Anterior cingulate cortex (tissue), 58 donors: Measurements from ENCODE around the gene PRR5.
"Not testable (repeated sequence)": the region's sequence is repeated elsewhere in the genome, so short reads cannot be mapped to it uniquely, and the experiment has no call there.

ENCODE experiments used
- DNase-seq, 58 donors: peaks; one replicate each; lab custom pipeline; 2025; lab: John Stamatoyannopoulos, UW

Gene PRR5

DNA sequence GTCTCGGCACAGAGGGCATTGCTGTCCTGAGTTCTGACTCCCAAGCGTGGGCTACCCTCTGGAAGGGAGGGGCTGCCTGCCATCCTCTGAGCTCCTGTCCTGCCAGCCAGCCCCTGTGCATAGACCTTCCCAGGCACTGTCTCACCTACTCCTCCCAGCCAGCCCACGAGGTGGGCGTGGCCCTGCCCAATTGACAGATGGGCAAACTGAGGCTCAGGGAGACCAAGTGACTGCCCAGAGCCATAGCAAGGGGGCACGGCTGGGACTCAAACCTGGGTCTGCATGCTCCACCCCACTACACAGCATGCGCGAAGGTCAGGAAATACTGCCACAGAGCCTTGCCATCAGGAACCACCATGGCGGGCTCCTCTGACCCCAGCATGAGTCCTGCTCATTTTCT is 29.4 kb upstream of the PRR5 start:
- DNase-seq, result no peak

DNA sequence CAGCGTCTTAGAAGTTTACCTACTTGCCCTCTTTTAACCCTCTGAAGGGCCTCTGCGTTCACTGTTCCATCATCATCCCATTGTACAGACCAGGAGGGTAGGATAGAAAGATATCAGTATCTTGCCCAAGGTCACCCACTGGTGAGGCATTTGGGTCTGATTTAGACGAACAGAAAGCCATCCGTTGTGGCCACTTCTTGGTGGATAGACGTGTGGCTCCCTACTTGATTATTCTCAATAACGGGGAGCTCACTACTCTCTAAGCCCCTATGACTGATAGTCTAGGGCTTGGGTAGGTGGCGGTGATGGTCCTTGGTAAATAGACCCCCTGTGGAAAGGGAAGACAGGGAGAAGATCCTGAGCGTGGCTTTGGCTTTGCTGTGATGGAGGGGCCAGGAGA is 28.6 kb upstream of the PRR5 start:
- no peak for DNase-seq

DNA sequence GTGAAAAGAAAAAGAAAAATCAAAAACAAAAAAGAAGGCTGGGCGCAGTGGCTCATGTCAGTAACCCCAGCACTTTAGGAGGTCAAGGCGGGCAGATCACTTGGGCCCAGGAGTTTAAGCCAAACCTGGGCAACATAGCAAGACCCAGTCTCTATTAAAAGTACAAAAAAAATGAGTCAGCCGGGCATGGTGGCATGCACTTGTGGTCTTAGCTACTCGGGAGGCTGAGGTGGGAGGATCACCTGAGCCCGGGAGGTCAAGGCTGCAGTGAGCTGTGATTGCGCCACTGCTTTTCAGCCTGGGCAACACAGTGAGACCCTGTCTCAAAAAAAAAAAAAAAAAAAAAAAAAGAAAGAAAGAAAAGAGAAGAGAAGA is 26.0 kb upstream of the PRR5 start:
- not testable (repeated sequence) for DNase-seq

DNA sequence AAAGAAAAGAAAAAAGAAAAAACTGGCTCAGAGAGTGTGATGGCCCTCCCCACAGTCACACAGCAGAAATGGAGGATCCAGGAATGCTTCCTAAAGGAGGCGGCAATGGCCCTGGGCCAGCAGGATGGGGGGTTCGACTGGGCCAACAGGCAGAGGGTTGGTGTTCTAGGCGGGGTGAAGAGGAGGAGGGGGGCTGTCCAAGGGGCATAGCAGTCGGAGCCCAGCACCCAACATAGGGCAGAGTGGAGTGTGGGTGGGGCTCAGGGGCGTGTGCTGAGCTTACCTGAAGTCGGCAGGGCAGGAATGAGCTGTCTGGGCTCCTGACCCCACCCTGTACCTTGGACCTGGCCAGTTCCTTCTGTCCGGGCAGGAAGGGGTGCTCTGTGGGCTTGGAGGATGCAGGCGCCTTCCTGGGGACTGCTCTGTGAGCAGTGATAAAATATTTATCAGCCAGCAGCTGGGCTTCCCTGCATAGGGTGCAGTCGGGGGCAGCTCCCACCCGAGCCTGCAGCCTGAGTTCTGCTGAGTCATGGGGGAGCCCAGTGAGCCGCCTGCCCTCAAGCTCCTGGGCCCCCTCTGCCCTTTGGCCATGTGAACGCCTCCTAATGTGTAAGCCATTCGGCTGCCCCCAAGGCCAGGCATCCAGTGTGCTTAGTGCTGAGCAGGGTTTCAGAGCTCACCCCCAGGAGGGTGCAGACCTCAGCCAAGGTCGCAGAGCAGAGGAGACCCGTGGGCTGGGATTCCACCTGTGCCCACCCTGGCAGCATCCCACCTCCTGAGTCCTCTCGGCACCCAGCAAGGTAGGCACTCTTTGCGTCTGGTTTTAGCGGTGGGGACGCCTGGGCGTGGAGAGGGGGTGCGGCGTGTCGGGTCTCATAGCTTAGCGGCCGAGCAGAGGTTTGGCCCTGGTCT is 25.3 kb upstream of the PRR5 start:
- DNase-seq, result no peak

DNA sequence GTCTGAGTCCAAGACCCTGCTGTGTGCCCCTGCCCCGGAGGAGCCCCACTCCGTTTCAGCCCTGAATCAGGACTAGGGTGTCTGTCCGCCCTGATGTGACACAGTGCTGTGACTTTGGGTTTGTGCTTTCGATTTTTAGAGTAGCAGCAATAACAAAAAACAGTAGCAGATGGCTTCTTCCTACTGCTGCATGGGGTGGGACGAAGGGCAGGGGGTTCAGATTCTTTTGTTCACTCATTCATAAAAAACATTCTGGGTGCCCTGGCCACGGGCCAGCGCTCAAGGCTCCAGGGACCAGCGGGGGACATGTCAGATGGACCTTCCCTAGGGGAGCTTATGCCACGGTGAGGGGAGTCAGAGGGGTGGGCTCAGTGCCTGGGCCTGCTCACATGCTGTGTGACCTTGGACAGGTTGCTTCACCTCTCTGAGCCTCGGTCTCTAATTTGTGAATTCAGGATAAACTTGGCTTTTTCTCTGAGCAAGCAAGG is 24.6 kb upstream of the PRR5 start:
- no peak for DNase-seq

DNA sequence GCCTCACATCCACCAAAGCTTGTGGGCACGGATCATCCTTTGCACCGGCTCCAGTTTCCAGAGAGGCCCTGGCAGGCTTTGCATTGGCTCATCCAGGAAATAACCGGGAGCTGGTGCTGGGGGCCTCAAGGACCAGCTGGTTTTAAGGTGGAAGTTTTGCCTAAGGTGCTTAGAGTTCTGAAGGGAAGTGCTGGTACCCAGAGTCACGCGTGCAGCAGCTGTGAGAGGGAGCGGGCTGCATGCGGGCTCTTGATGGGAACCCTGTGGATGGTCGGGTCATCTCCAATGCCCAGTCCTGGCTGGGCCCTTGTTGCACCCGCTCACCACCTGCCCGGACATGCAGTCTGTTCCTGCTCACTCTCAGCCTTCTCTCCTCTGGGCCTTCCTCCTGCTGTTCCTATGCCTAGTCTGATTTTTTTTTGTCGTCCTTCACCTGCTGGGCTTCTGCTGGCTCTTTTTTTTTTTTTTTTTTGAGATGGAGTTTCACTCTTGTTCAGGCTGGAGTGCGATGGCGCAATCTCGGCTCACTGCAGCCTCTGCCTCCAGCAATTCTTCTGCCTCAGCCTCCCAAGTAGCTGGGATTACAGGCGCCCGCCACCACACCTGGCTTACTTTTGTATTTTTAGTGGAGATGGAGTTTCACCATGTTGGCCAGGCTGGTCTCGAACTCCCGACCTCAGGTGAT is 24.0 kb upstream of the PRR5 start:
- no peak for DNase-seq

DNA sequence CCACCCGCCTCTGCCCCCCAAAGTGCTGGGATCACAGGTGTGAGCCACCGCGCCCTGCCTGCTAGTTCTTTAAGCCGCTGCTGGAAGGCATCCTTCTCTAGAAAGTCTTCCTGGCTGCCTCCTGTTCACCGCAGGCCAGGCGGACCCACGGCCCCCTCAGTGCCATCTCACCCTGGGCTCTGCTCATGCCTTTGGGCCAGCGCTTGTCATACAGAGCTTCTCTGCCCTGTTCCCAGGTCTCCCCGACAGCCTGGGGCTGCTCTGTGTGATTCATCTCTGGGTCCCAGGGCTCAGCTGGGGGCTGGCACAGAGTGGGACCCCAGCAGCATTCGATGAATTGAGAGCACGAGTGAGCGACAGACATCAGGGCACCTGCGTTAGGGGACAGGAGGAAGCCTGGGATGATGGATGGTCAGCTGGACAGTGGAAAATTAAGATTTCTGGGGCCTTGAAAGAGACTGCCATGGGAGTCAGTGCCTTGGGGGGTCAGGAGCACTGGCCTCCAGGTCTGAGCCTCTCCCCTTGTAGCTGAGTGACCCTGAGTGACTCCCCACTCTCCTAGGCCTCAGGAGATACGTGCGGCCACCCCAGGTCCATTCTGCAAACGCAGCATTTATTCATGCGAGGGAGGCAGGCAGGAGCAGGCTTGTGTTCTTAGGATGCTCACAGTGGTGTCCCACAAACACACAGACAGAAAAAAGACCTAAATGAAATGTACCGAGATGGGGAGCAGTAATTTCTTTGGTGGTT is 23.3 kb upstream of the PRR5 start:
- no peak for DNase-seq

DNA sequence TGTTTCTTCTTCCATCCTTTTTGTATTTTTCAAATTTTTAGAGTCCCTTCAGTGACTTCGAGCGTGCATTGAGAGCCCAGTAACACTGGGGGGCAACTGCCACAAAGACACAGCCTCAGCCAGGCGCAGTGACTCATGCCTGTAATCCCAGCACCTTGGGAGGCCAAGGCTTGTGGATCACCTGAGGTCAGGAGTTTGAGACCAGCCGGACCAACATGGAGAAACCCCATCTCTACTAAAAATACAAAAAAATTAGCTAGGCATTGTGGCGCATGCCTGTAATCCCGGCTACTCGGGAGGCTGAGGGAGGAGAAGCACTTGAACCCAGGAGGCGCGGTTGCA is 22.7 kb upstream of the PRR5 start:
- DNase-seq, result not testable (repeated sequence)

DNA sequence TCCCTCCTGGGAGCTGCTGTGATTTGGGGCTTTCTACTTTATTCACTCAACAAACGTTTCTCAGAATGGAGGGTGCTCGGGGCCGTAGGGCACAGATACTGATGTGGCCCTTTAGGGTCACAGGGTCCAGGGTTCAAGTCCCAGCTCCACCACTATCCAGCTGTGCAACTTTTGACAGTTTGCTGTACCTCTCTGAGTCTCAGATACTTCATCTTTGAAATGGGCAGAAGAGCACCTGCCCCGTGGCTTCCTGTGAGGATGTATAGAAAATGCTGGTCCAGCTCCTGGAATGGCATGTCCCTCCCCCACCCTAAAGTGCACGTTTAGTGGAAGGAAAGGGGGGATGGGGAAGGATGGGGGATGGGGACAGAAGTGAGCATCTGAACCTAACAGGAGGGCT is 21.9 kb upstream of the PRR5 start:
- DNase-seq, result no peak

DNA sequence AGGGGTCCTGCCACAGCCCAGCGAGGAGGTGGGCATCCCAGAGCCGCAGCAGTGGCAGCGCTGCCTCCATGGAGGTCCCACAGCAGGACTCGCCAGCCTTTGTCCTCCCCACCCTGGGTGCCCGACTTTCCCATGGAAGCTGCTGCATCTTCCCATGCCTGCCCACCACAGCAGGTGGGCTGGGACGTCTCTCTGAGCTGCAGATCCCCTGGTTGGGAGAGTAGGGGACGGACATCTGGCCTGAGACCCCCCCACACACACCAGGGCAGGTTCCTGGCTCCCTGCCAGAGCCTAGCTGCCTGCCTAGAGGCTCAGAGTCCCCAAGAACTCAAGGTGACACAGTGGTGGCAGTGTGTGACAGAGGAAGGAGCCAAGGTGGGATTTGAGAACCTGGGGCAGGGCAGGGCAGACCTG is 21.5 kb upstream of the PRR5 start:
- DNase-seq, result no peak

DNA sequence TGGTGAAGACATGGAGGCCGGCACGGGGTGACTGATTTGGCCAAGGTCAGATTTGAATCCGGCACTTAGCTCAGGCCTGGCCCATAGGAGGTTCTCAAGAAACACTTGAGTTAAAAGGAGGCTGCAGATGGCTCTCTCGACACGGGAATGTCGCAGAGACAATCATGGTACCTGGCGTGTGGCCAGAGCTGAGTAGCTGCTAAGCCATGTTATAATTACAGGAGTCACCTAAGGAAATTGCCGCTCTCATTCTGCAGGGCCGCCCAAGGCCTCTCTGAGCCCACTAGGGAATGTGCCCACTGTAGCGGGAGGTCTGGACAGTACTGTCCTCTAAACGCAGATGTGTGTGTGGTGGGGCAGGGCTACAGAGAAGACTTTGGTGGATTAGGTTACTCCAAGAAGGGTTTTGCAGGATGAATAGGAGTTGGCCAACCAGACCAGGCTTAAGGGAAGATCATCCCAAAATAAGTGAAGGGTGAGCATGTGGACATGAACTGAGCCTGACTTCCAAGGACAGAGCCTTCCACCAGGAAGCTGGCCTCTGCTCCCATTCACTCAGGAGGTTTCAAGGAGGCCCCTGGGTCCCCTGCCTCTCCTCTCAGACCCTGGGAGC is 19.3 kb upstream of the PRR5 start:
- no peak for DNase-seq

DNA sequence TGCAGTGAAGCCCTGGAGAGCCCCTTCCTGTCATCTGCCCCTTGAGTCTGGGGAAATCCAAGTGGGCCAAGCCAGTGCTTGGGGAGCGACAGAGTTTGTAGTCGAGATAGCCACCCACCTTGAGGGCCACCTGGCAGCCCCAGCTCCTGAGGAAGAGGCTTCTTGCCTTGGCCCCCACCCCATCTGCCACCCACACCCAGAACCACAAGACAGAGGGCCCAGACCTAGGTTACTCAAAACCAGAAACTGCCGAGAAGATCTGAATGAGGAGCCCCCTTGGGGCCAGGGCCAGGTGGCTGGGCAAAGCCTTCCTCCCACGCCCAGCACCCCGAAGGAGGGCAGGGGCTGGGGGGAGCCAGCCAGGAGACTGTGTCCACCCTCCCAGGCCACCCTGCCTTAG is 18.8 kb upstream of the PRR5 start:
- DNase-seq, result no peak

DNA sequence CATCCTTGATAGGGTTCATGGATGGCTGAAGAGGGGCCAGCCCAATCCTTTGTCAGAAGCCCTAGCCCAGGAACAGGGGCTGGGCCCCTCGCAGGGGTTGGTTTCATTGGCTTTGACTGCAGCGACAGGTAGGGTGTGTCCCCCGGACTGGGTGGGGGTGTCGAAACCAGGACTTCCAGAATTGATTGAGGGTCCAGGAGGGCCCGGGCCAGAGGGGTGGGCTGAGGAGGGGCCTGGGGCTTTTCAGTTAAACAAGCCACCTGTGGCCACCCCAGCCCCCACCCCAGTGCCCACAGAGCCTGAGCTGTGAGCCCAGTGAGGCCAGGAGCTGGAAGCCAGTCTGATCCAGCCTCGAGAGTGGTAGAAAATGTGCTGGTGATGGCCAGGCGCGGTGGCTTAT is 18.1 kb upstream of the PRR5 start:
- DNase-seq, result no peak

DNA sequence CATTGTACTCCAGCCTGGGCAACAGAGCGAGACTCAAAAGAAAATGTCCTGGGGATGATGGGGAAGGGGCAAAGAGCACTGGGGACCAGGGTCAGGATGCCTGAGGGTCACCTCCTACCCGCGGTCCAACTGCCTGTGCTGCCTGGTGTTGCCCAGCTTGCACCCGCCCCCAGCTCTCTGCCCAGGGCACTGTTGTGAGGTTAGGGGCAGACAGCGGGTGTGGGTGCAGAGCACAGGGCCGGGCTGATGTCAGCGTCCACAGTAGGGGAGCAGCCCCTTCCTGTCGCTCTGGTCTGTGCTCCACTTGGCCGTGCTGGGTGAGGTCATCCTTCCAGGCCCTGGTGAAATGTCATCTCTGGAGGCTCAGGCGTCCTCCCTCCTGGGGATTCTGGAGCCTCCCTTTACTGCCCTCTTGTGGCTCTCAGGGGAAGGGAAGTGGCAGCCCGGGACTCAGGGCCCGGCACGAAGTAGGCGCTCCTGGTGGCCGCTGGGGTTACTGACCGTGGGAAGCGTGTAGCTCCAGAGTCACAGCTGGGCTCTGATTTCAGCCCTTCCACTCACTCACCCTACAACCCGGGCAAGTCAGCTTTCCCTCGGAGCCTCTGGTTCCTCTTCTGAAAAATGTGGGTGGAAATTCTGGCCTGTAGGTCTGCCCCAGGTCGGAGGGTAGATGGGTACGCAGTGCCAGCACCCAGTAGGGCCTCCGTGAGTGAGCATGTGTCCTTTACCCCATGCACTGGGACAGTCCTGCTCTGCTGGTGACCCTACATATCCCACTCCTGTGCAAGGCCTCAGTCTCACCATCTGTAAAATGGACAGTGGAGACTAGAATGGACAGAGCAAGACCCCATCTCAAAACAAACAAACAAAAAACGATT is 17.3 kb upstream of the PRR5 start:
- peak in 45 of 58 donors; percentile 10 to 72 (median 39) for DNase-seq

DNA sequence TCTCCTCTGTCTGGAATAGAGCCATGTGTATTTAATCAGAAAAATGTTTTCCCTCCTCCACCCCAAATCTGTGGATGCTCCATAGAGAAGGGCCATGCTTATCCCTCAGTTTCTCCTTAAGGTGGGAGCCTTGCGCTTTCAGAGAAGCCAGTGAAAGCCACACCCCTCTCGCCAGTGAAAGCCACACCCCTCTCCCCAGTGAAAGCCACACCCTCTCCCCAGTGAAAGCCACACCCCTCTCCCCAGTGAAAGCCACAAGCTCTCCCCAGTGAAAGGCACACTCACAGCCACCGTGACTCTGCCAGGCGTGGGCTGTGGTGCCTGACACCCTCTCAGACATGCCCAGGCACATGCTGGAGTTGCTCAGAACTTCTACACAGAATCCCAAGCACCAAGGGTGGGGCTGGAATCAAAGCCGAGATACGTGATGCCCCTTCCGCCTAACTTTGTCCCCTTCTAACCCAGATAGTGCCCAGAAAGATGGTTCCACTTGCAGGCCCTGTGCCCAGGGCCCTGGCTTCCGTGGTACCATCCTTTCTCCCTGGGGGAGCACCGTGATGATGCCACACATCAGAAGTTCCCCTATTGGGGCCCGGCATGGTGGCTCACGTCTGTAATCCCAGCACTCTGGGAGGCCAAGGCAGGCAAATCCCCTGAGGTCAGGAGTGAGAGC is 16.5 kb upstream of the PRR5 start:
- DNase-seq, result no peak

DNA sequence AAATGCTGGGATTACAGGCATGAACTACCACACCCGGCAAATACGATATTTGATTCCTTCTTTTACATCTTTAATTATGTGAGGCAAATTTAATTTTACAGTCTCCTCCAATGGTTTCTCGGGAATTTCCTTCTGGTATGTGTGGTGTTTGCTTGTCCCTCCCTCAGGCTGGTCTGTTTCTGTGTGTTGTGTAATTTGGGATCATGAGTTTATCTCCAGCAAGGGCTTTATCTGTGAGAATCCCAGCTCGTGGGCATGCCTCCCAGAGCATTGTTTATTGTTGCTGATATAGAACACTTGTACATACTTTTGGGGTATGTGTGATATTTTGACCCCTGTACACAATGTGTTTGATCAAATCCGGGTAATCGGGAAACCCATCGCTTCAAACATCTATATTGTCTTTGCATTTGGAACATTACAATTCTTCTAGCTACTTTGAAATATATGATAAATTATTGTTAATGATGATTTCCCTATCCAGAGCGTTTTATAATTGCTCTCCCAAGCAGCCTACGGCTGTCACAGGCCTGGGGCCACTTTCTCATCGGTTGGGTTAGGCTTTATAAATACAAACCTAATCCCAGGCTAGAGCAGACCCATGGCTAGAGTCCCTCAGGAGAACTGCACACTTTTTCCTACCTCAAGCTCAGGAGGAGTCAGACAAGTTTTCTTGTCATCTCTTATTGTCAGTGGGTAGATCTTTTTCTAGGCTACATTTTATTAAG is 15.0 kb upstream of the PRR5 start:
- DNase-seq, result no peak

DNA sequence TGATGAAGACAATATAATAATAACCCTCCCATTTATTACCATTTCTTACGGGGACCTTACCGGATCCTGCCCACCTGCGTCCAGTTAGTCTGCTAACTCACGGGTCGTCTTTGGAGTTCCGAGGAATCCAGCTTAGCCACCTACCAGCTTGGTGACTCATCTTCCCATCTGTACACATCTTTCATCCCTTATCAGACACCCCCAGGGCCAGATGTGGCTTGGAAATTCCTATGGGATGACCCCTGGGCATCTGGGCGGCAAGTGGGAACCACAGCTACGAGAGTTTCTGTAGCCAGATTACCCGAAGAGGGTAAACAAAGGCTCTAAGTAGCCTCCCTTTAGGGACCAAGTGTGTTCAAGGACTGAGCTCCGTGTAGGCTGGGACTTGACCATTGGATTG is 12.8 kb upstream of the PRR5 start:
- no peak for DNase-seq

DNA sequence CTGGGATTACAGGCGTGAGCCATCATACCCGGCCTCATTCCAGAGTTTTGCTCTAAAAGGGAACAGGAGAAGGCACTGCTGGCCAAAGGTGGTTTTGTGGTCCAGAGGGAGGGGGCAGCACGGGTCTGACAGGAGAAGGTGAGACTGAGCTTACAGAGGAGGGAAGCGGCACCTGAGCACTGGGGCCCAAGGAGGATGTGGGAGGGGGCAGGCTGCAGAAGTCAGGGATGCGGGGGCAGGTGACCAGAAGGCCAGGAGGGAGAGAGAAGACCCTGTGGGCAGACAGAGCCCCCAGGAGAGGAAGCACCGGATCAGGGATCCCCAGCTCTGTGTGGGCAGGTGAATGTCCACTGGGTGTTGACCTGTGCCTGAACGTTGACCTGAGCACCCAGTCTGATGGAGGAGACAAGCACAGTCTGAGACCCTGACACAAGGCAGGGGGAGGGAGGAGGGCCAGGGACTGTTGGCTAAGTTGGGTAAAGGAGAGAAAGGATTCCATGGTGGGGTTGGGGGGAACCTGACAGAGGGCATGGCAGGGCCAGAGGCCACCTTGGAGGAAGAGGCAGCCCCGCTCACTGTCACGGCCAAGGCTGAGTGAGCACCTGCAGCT is 12.0 kb upstream of the PRR5 start:
- DNase-seq, result no peak
